Measurements from ENCODE around the gene OPCML. TPM values are rescaled to one million over a fixed set of nuclear protein-coding genes. Genes with fewer than 3 reads are reported as not detected.

The OPCML gene
- polyA plus RNA-seq, 1 donor (not counting 4 experiments of a cell fraction or from before 2014, with no cell fraction given) = 0.04 TPM

DNA sequence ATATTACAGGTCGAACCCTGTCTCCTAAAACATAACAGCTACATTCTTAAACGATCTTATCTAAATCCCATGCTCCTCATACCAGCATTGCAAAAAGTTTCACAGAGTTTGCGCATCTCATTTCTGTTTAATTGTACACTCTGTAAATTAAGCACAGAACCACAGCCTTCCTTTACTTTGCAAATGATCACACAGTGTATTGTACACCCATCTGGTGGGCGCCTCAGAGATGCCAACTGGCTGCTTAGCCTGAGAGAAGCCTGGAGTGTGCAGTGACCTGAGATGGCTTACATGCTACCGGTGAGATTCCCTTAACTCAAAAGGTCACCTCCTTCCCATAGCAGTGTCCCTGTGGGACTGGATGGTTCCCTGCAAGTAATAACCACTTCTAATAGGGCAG, 1077.3 kb downstream of the OPCML start:
- DNase-seq (ENCODE audit: low read depth, low spot score) = no peak
- Histone ChIP-seq H3K4me2 (ENCODE audit: control insufficient read depth, extremely low read depth, insufficient read depth, low read depth, low read length) (no peak overlapping the region), H3K27me3 (ENCODE audit: control insufficient read depth, extremely low read depth, insufficient read depth, low read length) (no peaks in the 10 kb centered on the region), H3K36me3 (ENCODE audit: control insufficient read depth in 2 of 2, extremely low read depth in 1 of 2, insufficient read depth in 2 of 2, low read length in 2 of 2) (no peaks in the 10 kb centered on the region), H4K20me1 (ENCODE audit: control insufficient read depth, extremely low read depth, insufficient read depth, low read length) (no peaks in the 10 kb centered on the region), H3K79me2 (ENCODE audit: control insufficient read depth, insufficient read depth, low read length) (no peaks in the 10 kb centered on the region), H3K4me3 (ENCODE audit: control insufficient read depth in 2 of 3, extremely low read depth in 1 of 3, insufficient read depth in 2 of 3, low read depth in 1 of 3, low read length in 3 of 3) (no peak overlapping the region), H3K9ac (ENCODE audit: control insufficient read depth, extremely low read depth, insufficient read depth, low read length) (no peak overlapping the region), H3K9me1 (ENCODE audit: control insufficient read depth, extremely low read depth, insufficient read depth, low read length) (no peaks in the 10 kb centered on the region), H3K27ac (ENCODE audit: control insufficient read depth, insufficient read depth, low read length) (no peak overlapping the region), H3K4me1 (ENCODE audit: control insufficient read depth, extremely low read depth, insufficient read depth, low read length) (no peaks in the 10 kb centered on the region), H2AFZ (ENCODE audit: control insufficient read depth, low read length) (no peak overlapping the region), H3K9me3 (ENCODE audit: control insufficient read depth, low read depth, low read length) (no peaks in the 10 kb centered on the region)
- dilution Hi-C loops (cut with MboI; ENCODE audit: extremely low pct_ligation_motif_present, low sequenced_read_pairs) = no loop called here
- no peak for FAIRE-seq
- no peak for TF ChIP-seq EZH2 (IDR thresholded peaks at IDR 0.05; ENCODE audit: low read length)

GRCh38 chr11:132453406-132453805, 1078.9 kb downstream of the OPCML start:
- no peaks in the 10 kb centered on the region for H3K36me3 ChIP-seq (ENCODE audit: control insufficient read depth in 2 of 2, extremely low read depth in 1 of 2, insufficient read depth in 2 of 2, low read length in 2 of 2)
- TF ChIP-seq EZH2 (IDR thresholded peaks at IDR 0.05; ENCODE audit: low read length) (no peak), CTCF (optimal IDR thresholded peaks at IDR 0.05 in 1 of 3, IDR thresholded peaks at IDR 0.05 in 1 of 3, conservative IDR thresholded peaks at IDR 0.05 in 1 of 3; ENCODE audit: extremely low read depth in 1 of 3, insufficient read depth in 2 of 3, low read length in 3 of 3) (no peak)
- H3K27me3 ChIP-seq (ENCODE audit: control insufficient read depth, extremely low read depth, insufficient read depth, low read length) = no peaks in the 10 kb centered on the region
- H4K20me1 ChIP-seq (ENCODE audit: control insufficient read depth, extremely low read depth, insufficient read depth, low read length) = no peaks in the 10 kb centered on the region
- FAIRE-seq (no peak), DNase-seq (ENCODE audit: low read depth, low spot score) (no peak)
- no peaks in the 10 kb centered on the region for H3K4me1 ChIP-seq (ENCODE audit: control insufficient read depth, extremely low read depth, insufficient read depth, low read length)
- H3K4me2 ChIP-seq (ENCODE audit: control insufficient read depth, extremely low read depth, insufficient read depth, low read depth, low read length) = no peak overlapping the region
- no peak overlapping the region for H3K9ac ChIP-seq (ENCODE audit: control insufficient read depth, extremely low read depth, insufficient read depth, low read length)
- no peak overlapping the region for H3K4me3 ChIP-seq (ENCODE audit: control insufficient read depth in 2 of 3, extremely low read depth in 1 of 3, insufficient read depth in 2 of 3, low read depth in 1 of 3, low read length in 3 of 3)
- H3K9me1 ChIP-seq (ENCODE audit: control insufficient read depth, extremely low read depth, insufficient read depth, low read length) = no peaks in the 10 kb centered on the region
- dilution Hi-C loops (cut with MboI; ENCODE audit: extremely low pct_ligation_motif_present, low sequenced_read_pairs) = no loop called here
- H2AFZ ChIP-seq (ENCODE audit: control insufficient read depth, low read length) = no peak overlapping the region
- H3K9me3 ChIP-seq (ENCODE audit: control insufficient read depth, low read depth, low read length) = no peaks in the 10 kb centered on the region
- no peaks in the 10 kb centered on the region for H3K79me2 ChIP-seq (ENCODE audit: control insufficient read depth, insufficient read depth, low read length)
- H3K27ac ChIP-seq (ENCODE audit: control insufficient read depth, insufficient read depth, low read length) = no peak overlapping the region

GRCh38 chr11:132452616-132453015, 1079.7 kb downstream of the OPCML start:
- Histone ChIP-seq H2AFZ (ENCODE audit: control insufficient read depth, low read length) (no peak overlapping the region), H3K4me2 (ENCODE audit: control insufficient read depth, extremely low read depth, insufficient read depth, low read depth, low read length) (no peak overlapping the region), H3K4me1 (ENCODE audit: control insufficient read depth, extremely low read depth, insufficient read depth, low read length) (no peaks in the 10 kb centered on the region), H3K9ac (ENCODE audit: control insufficient read depth, extremely low read depth, insufficient read depth, low read length) (no peak overlapping the region), H3K36me3 (ENCODE audit: control insufficient read depth in 2 of 2, extremely low read depth in 1 of 2, insufficient read depth in 2 of 2, low read length in 2 of 2) (no peaks in the 10 kb centered on the region), H3K9me1 (ENCODE audit: control insufficient read depth, extremely low read depth, insufficient read depth, low read length) (no peaks in the 10 kb centered on the region), H3K4me3 (ENCODE audit: control insufficient read depth in 2 of 3, extremely low read depth in 1 of 3, insufficient read depth in 2 of 3, low read depth in 1 of 3, low read length in 3 of 3) (no peak overlapping the region), H3K79me2 (ENCODE audit: control insufficient read depth, insufficient read depth, low read length) (no peaks in the 10 kb centered on the region), H3K27ac (ENCODE audit: control insufficient read depth, insufficient read depth, low read length) (no peak overlapping the region), H3K27me3 (ENCODE audit: control insufficient read depth, extremely low read depth, insufficient read depth, low read length) (no peaks in the 10 kb centered on the region), H3K9me3 (ENCODE audit: control insufficient read depth, low read depth, low read length) (no peaks in the 10 kb centered on the region), H4K20me1 (ENCODE audit: control insufficient read depth, extremely low read depth, insufficient read depth, low read length) (no peaks in the 10 kb centered on the region)
- TF ChIP-seq CTCF (optimal IDR thresholded peaks at IDR 0.05 in 1 of 3, IDR thresholded peaks at IDR 0.05 in 1 of 3, conservative IDR thresholded peaks at IDR 0.05 in 1 of 3; ENCODE audit: extremely low read depth in 1 of 3, insufficient read depth in 2 of 3, low read length in 3 of 3) (no peak), EZH2 (IDR thresholded peaks at IDR 0.05; ENCODE audit: low read length) (no peak)
- no peak for DNase-seq (ENCODE audit: low read depth, low spot score)
- FAIRE-seq = no peak
- dilution Hi-C loops (cut with MboI; ENCODE audit: extremely low pct_ligation_motif_present, low sequenced_read_pairs) = no loop called here

All from keratinocyte (primary cell).